Liver (tissue), 3 donors: ENCODE measurements around the gene STRBP.

Experiments
- EGR1 ChIP-seq, 2 donors: IDR thresholded peaks; 2 replicates each; pipeline ENCODE4 v1.6.1; 2016 to 2018; ENCODE audit warnings: antibody characterized with exemption in 2 of 2, low read depth in 2 of 2
- TAF1 ChIP-seq: conservative IDR thresholded peaks from 2 replicates; pipeline ENCODE4 v1.6.1; 2016; ENCODE audit warnings: antibody characterized with exemption, mild to moderate bottlenecking
- YY1 ChIP-seq: IDR thresholded peaks from 2 replicates; pipeline ENCODE4 v1.6.1; 2016; ENCODE audit warnings: antibody characterized with exemption, mild to moderate bottlenecking
- TF ChIP-seq, protein P1 (sequence below): fragments of 150-350 bp; IDR thresholded peaks from 2 replicates; pipeline ENCODE4 v1.5.1; 2017; ENCODE audit warnings: improper control_type of control experiment, low read depth, low read length; ENCODE audit not compliant: missing input control
- TF ChIP-seq, protein P2 (sequence below): IDR thresholded peaks from 2 replicates; pipeline ENCODE4 v1.6.1; 2016; ENCODE audit warnings: antibody characterized with exemption
- donor health status: healthy.
- donor health status: healthy.

DNA sequence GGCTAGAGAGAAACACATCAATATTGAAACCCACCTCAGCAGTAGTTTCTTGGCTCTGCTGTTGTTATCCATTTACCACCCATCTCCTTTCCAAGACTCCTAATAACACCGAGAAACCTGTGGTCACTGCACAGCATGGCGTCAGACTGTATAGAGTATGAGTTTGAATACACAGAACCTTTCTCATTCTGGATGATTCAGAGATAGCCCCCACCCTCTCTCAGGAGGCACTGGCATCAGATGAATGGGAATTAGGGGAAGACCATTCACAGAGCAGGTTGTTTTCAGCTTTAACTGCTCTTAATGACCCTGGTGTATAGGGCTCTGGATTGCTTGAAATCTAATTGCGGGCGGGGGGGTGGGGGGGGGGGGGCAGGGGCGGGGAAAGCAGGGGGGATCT is 148.3 kb downstream of the STRBP start:
- TF ChIP-seq YY1 (no peak), TAF1 (no peak), EGR1 (IDR thresholded peaks at IDR 0.05; ENCODE audit: low read depth in 2 of 2) (no peak)
- TF ChIP-seq, protein P1, sequence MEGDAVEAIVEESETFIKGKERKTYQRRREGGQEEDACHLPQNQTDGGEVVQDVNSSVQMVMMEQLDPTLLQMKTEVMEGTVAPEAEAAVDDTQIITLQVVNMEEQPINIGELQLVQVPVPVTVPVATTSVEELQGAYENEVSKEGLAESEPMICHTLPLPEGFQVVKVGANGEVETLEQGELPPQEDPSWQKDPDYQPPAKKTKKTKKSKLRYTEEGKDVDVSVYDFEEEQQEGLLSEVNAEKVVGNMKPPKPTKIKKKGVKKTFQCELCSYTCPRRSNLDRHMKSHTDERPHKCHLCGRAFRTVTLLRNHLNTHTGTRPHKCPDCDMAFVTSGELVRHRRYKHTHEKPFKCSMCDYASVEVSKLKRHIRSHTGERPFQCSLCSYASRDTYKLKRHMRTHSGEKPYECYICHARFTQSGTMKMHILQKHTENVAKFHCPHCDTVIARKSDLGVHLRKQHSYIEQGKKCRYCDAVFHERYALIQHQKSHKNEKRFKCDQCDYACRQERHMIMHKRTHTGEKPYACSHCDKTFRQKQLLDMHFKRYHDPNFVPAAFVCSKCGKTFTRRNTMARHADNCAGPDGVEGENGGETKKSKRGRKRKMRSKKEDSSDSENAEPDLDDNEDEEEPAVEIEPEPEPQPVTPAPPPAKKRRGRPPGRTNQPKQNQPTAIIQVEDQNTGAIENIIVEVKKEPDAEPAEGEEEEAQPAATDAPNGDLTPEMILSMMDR = no peak
- TF ChIP-seq, protein P2, sequence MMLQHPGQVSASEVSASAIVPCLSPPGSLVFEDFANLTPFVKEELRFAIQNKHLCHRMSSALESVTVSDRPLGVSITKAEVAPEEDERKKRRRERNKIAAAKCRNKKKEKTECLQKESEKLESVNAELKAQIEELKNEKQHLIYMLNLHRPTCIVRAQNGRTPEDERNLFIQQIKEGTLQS = no peak
